MG63 (cell line): ENCODE results near the gene CARMIL1. TPM values are rescaled to one million over a fixed set of nuclear protein-coding genes. Genes with fewer than 3 reads are reported as not detected.

Experiments
- DNase-seq: peaks from one replicate; pipeline ENCODE4 v3.0.0-alpha.2; 2020
- H3K27me3 ChIP-seq: fragments of 250-450 bp; sonication (Bioruptor Pico); 2 replicates; pipeline ENCODE4 v1.5.1; 2020; ENCODE audit warnings: mild to moderate bottlenecking, moderate library complexity
- H3K36me3 ChIP-seq: fragments of 250-450 bp; sonication (Bioruptor Pico); 2 replicates; pipeline ENCODE4 v1.5.1; 2020; ENCODE audit warnings: mild to moderate bottlenecking, moderate library complexity
- H3K4me3 ChIP-seq: fragments of 250-450 bp; sonication (Bioruptor Pico); 2 replicates; pipeline ENCODE4 v1.5.1; 2020; ENCODE audit warnings: mild to moderate bottlenecking, moderate library complexity
- H3K9me3 ChIP-seq: fragments of 250-450 bp; sonication (Bioruptor Pico); 2 replicates; pipeline ENCODE4 v1.5.1; 2020; ENCODE audit warnings: mild to moderate bottlenecking, moderate library complexity
- total RNA-seq: library from RNA; depleted of rRNA; stranded (reverse); fragments of >200 nt; shearing (Covaris generic); gene quantifications from 2 replicates; pipeline ENCODE4 v1.2.3, GENCODE V29; 2014; ENCODE audit warnings: low replicate concordance

The CARMIL1 gene
- total RNA-seq, 1 experiment from 2014 or later = 3.4 TPM

DNA sequence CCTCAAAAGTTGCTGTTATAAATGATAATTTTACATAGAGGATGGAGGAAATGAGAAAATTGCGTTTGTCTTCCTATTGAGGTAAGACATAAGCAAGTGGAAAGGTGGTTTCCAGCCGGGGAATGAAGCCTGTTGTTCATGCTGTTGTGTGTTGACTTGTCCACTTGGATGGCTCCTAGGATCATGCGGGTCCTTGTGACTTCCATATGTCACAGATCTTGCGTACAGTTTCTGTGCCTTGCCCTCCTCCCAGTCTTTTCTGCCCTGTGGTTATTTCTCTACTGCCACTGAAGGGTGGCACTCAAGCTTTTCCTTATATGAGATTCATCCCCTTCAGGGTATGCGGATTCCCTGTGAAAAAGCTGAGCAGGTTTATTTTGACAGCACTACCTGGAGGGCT, 116.6 kb downstream of the CARMIL1 start:
- H3K4me3 ChIP-seq = no peak overlapping the region
- H3K9me3 ChIP-seq = no peaks in the 10 kb centered on the region
- no peak for DNase-seq
- H3K27me3 ChIP-seq = no peaks in the 10 kb centered on the region
- no peaks in the 10 kb centered on the region for H3K36me3 ChIP-seq

GRCh38 chr6:25397406-25397805, 118.2 kb downstream of the CARMIL1 start:
- DNase-seq = no peak
- H3K27me3 ChIP-seq = no peaks in the 10 kb centered on the region
- no peak overlapping the region for H3K4me3 ChIP-seq
- no peaks in the 10 kb centered on the region for H3K9me3 ChIP-seq
- no peaks in the 10 kb centered on the region for H3K36me3 ChIP-seq

- Histone ChIP-seq H3K9me3 (no peaks in the 10 kb centered on the region), H3K36me3 (no peaks in the 10 kb centered on the region), H3K4me3 (no peak overlapping the region), H3K27me3 (no peaks in the 10 kb centered on the region)
- DNase-seq = no peak
Observed at GRCh38 chr6:25399885-25400284, 120.7 kb downstream of the CARMIL1 start.

DNA sequence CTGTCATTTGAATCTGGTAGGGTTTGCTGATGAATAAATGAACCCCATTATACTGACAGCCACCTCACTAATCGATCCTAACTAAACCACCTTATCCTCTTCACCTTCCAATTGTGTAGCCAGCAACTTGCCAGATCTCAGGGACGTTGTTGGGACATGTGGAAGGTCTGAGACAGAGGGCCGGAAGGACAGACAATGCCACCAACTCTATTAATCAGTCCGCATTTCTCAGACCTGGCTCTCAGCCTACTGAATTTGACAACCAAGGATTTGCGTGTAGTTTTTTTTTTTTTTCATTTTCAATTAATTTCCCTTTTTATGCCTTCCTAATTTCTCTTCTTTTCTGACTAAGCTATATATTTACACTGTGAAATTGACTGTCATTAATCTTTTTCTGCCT, 122.5 kb downstream of the CARMIL1 start:
- Histone ChIP-seq H3K36me3 (no peaks in the 10 kb centered on the region), H3K27me3 (no peaks in the 10 kb centered on the region), H3K4me3 (no peak overlapping the region), H3K9me3 (no peaks in the 10 kb centered on the region)
- no peak for DNase-seq

DNA sequence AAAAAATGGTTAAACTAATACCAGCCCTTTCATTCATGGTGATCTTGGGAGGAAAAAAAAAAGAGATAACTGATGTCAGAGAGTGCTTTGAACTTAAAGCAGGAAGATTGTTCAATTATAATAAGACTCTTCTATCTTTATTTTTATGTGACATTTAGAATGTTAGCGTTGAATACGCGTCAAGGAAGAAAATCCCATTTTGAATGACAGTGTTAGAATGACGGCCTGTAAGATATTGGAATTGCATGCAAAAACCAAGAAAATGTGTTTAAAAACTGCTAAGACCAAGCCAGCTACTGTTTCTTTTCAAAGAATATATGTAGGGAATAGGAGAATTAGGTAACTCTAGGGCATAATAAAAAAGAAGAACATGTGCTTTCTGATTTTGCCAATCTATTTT, 123.0 kb downstream of the CARMIL1 start:
- H3K27me3 ChIP-seq = no peaks in the 10 kb centered on the region
- no peak overlapping the region for H3K4me3 ChIP-seq
- DNase-seq = no peak
- no peaks in the 10 kb centered on the region for H3K9me3 ChIP-seq
- H3K36me3 ChIP-seq = no peaks in the 10 kb centered on the region

GRCh38 chr6:25403150-25403549, 124.0 kb downstream of the CARMIL1 start:
- Histone ChIP-seq H3K27me3 (no peaks in the 10 kb centered on the region), H3K36me3 (no peaks in the 10 kb centered on the region), H3K9me3 (no peaks in the 10 kb centered on the region), H3K4me3 (no peak overlapping the region)
- no peak for DNase-seq

DNA sequence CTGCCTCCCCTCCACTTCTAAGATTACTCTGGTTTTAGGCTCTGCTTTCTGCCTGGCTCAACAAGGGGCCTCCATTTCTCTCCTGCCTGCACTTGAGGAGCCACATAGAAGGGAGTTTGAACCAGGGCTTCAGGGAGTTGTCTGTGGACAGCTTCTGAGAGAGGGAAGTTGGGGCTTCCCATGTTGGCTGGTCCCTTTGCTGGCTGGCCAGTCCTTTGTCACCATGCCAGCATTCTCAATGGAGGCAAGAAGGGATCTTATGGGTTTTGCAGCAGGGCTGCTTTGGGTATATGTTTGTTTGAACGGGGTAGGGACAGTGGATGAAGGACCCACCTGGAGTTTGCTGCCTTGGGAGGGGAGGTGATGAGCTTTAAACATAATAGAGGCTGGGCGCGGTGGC, 124.9 kb downstream of the CARMIL1 start:
- H3K9me3 ChIP-seq = no peaks in the 10 kb centered on the region
- H3K4me3 ChIP-seq = no peak overlapping the region
- H3K36me3 ChIP-seq = no peaks in the 10 kb centered on the region
- no peak for DNase-seq
- H3K27me3 ChIP-seq = no peaks in the 10 kb centered on the region

- Histone ChIP-seq H3K36me3 (no peaks in the 10 kb centered on the region), H3K27me3 (no peaks in the 10 kb centered on the region), H3K4me3 (no peak overlapping the region), H3K9me3 (no peaks in the 10 kb centered on the region)
- DNase-seq = no peak
Observed at GRCh38 chr6:25404693-25405169, 125.6 kb downstream of the CARMIL1 start.

- no peaks in the 10 kb centered on the region for H3K9me3 ChIP-seq
- no peaks in the 10 kb centered on the region for H3K36me3 ChIP-seq
- no peak for DNase-seq
- no peaks in the 10 kb centered on the region for H3K27me3 ChIP-seq
- H3K4me3 ChIP-seq = no peak overlapping the region
Observed at GRCh38 chr6:25405442-25405841, 126.3 kb downstream of the CARMIL1 start.

- Histone ChIP-seq H3K9me3 (no peaks in the 10 kb centered on the region), H3K27me3 (no peaks in the 10 kb centered on the region), H3K4me3 (no peak overlapping the region), H3K36me3 (no peaks in the 10 kb centered on the region)
- no peak for DNase-seq
Observed at GRCh38 chr6:25407431-25407830, 128.3 kb downstream of the CARMIL1 start.

DNA sequence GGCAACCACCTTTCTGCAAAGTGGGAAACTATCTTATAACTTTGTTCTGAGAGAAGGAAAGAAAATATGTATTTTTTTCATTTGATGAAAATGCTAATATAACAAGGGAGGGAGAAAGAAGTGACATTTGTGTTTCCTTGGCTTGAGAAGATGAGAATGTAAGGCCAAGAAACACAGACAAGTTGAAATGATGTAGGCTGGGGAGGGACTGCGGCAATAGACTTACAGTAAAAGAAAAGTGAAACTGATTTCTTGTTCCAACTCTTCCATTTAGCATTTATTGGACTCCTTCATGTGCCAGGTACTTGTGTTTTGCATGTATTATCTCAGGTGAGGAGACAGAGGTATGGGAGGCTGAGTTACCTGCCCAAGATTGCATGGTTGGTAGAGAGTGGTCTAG, 130.9 kb downstream of the CARMIL1 start:
- Histone ChIP-seq H3K9me3 (no peaks in the 10 kb centered on the region), H3K36me3 (no peaks in the 10 kb centered on the region), H3K4me3 (no peak overlapping the region), H3K27me3 (no peaks in the 10 kb centered on the region)
- DNase-seq = no peak

DNA sequence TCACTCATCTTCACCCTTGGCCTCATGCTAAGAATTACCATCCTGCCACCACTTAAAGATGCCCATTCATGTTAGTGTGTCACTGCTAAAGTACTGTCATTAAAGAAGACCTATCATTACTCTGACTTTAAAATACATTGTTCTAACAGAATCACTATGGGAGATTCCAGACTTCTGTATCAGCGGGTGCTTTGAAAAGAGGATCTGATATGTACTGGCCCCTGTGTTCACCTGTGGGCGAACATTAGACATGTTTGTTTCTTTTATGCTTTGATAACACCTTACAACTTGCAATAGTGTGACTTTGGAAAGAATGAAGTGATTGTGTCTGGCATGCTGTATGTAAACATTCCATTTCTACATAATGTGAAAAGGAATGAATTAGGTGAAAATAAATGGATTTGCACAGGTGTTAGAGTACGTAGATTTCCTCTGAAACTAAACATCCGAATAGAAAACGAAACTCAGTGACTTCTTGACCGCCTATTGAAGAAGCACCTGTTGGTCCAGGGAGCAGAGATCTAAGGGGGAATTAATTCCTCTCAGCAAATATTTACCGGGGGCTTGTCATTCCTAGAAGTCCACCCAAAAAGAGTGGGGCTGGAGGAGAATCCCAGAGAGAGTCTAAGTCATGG, 132.3 kb downstream of the CARMIL1 start:
- no peak for DNase-seq
- Histone ChIP-seq H3K36me3 (no peaks in the 10 kb centered on the region), H3K9me3 (no peaks in the 10 kb centered on the region), H3K27me3 (no peaks in the 10 kb centered on the region), H3K4me3 (no peak overlapping the region)

GRCh38 chr6:25413207-25413905, 134.2 kb downstream of the CARMIL1 start:
- DNase-seq = no peak
- Histone ChIP-seq H3K36me3 (no peaks in the 10 kb centered on the region), H3K9me3 (no peaks in the 10 kb centered on the region), H3K4me3 (no peak overlapping the region), H3K27me3 (no peaks in the 10 kb centered on the region)

DNA sequence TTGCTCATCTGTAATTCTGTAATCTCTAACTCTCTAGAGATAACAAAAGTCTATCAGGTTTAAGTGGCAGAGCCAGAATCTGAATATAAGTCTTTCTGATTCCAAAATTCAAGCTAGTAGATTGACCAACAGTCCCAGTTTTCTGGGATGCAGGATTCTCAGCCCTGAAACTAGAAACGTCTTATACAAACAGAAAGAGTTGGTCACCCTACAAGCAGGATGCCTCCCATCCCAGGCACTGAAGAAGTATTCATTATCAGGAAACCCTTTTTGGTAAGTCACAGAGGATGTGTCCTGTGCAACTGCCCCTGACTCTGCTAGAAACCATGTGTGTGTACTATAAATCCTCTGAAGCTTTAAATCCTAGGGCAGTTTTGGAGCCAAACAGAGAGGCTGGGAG, 135.0 kb downstream of the CARMIL1 start:
- Histone ChIP-seq H3K9me3 (no peaks in the 10 kb centered on the region), H3K4me3 (no peak overlapping the region), H3K27me3 (no peaks in the 10 kb centered on the region), H3K36me3 (no peaks in the 10 kb centered on the region)
- no peak for DNase-seq

DNA sequence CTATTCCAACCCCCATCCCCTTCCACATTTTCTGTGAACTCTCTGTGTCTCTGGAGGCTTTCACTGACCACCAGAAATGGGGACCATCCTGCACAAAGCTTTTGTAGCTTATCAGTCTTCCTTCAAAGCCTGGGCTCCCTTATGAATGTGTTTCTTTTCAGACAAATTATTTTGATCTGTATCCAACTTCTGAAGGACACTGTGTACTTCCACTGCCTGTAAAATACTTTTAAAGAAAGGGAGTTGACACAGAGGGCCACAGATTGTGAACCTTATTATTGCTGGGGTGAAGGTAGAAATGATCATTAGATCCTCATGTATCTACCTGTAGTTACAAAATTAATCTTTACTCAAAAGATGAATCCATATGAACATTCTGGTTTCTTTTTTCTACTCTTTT, 135.6 kb downstream of the CARMIL1 start:
- H3K27me3 ChIP-seq = no peaks in the 10 kb centered on the region
- H3K9me3 ChIP-seq = no peaks in the 10 kb centered on the region
- H3K36me3 ChIP-seq = no peaks in the 10 kb centered on the region
- no peak overlapping the region for H3K4me3 ChIP-seq
- no peak for DNase-seq

DNA sequence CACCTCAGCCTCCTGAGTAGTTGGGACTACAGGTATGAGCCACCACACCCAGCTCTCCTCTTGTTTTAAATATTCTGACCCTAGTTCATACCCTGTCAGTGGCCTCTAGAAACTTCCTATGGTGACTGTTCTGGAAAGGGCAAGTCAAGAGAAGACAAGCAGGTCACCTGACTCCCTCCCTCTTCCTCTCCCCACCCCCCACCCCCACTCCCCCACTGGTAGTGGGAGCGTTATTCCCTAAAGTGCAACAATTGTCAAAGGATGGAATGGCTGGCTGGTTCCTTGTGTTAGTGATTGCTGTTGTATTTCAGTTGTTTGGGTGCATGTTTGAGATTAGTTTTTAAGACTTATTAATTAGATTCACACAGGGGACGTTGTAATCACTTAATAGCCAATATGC, 136.1 kb downstream of the CARMIL1 start:
- Histone ChIP-seq H3K9me3 (no peaks in the 10 kb centered on the region), H3K27me3 (no peaks in the 10 kb centered on the region), H3K4me3 (no peak overlapping the region), H3K36me3 (no peaks in the 10 kb centered on the region)
- DNase-seq = no peak

GRCh38 chr6:25415701-25416100, 136.5 kb downstream of the CARMIL1 start:
- no peaks in the 10 kb centered on the region for H3K36me3 ChIP-seq
- DNase-seq = no peak
- no peak overlapping the region for H3K4me3 ChIP-seq
- H3K9me3 ChIP-seq = no peaks in the 10 kb centered on the region
- no peaks in the 10 kb centered on the region for H3K27me3 ChIP-seq

DNA sequence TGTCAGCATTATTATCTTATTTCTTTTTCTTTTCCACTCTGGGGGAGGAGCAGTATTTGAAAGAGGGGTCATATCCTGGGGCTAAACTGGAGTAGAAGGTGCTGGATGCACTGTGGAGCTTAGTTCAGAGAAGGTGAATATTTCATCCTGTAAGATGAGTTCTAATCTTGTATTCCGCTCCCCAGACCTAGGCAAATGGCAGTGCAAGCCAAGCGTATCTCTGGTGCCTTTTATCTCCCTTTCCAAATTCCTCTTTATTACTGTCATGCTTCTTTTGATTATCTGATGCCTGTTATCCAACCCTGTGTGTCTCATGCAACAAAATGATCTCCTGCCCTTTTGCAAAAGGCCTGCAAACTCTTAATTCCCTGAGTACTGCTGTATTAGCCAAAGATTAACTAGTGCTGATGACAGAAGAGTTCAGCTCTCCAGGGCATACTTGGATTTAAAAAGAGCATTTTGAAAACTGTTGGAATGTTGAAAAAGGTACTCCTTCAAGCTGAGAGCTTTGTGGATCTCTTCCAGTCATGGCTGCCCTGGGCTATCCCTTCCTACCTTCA, 138.0 kb downstream of the CARMIL1 start:
- no peaks in the 10 kb centered on the region for H3K36me3 ChIP-seq
- no peak for DNase-seq
- no peaks in the 10 kb centered on the region for H3K9me3 ChIP-seq
- no peak overlapping the region for H3K4me3 ChIP-seq
- H3K27me3 ChIP-seq = no peaks in the 10 kb centered on the region
